Gastrocnemius medialis (tissue), 4 donors: Measurements from ENCODE around the gene CTIF. TPM values are rescaled to one million over a fixed set of nuclear protein-coding genes. Genes with fewer than 3 reads are reported as not detected.

ENCODE experiments used
- ATAC-seq, 2 donors: fragments of 150-250 bp; one replicate each; pipeline ENCODE4 v1.9.1; 2016
- DNase-seq, 2 donors: peaks; one replicate each; pipeline ENCODE4 v3.0.0-alpha.2; 2019
- H3K27ac ChIP-seq, 4 donors: fragments of 200-600 bp; sonication (generic); 1 replicate in 1 of 4; 2 replicates in 3 of 4; pipeline ENCODE4 v1.5.1; 2016 to 2018; ENCODE audit warnings: mild to moderate bottlenecking in 2 of 4, moderate library complexity in 1 of 4
- H3K27me3 ChIP-seq, 3 donors: fragments of 200-600 bp; sonication (generic) in 2 of 3; 1 replicate in 1 of 3; 2 replicates in 2 of 3; pipeline versions ENCODE4 v1.5.1 to v1.6.0; 2016 to 2019; ENCODE audit warnings: mild to moderate bottlenecking in 1 of 3, moderate library complexity in 1 of 3
- H3K36me3 ChIP-seq, 2 donors: fragments of 200-600 bp; sonication (generic) in 1 of 2; one replicate each; pipeline ENCODE4 v1.5.1; 2017 to 2018
- H3K4me1 ChIP-seq, 2 donors: fragments of 200-600 bp; sonication (generic) in 1 of 2; one replicate each; pipeline ENCODE4 v1.5.1; 2016 to 2017; ENCODE audit warnings: mild to moderate bottlenecking in 2 of 2
- H3K4me3 ChIP-seq, 4 donors: fragments of 200-600 bp; sonication (generic) in 3 of 4; 1 replicate in 1 of 4; 2 replicates in 3 of 4; pipeline ENCODE4 v1.5.1; 2016 to 2019; ENCODE audit warnings: mild to moderate bottlenecking in 2 of 4
- H3K9me3 ChIP-seq, 3 donors: fragments of 200-600 bp; sonication (generic) in 2 of 3; 1 replicate in 1 of 3; 2 replicates in 2 of 3; pipeline ENCODE4 v1.5.1; 2016 to 2019
- CTCF ChIP-seq, 5 experiments: fragments of 450-650 bp in 3 of 5; fragments of 200-600 bp in 2 of 5; sonication (generic) in 2 of 5; IDR thresholded peaks in 4 of 5; conservative IDR thresholded peaks in 1 of 5; 1 replicate in 4 of 5; 2 replicates in 1 of 5; pipeline ENCODE4 v1.5.1; 2016 to 2019; ENCODE audit warnings: antibody characterized with exemption in 5 of 5, mild to moderate bottlenecking in 3 of 5, moderate library complexity in 3 of 5
- POLR2A ChIP-seq, 2 donors: fragments of 450-650 bp; IDR thresholded peaks; one replicate each; pipeline ENCODE4 v1.6.1; 2017; ENCODE audit warnings: antibody characterized with exemption in 2 of 2, mild to moderate bottlenecking in 2 of 2, moderate library complexity in 2 of 2
- in situ Hi-C, 4 donors: fragments of 200-750 bp; cut with MboI; loops; one replicate each; pipeline versions ENCODE4 v1.15.0 to v1.8.0; 2017; ENCODE audit warnings: low sequenced_read_pairs in 4 of 4
- intact Hi-C: fragments of 100-400 bp; cut with DNase I; formaldehyde crosslinking; loops from one replicate; pipeline ENCODE4 v1.15.1; 2023; ENCODE audit warnings: low total_unique reads
- total RNA-seq, 4 donors: library from RNA; depleted of rRNA; stranded (reverse); fragments of >200 nt; gene quantifications; one replicate each; pipeline versions ENCODE4 v1.1.0 to v1.2.3, GENCODE V29; 2016

The CTIF gene
- total RNA-seq, 4 donors from 2014 or later, result 20.2 to 35.4 (median 23.1) TPM

GRCh38 chr18:48562075-48562474 lies 23.2 kb downstream of the CTIF start:
- intact Hi-C loops, result no loop called here
- H3K27me3 ChIP-seq, result no peaks in the 10 kb centered on the region
- TF ChIP-seq CTCF (IDR thresholded peaks at IDR 0.05 in 4 of 5, conservative IDR thresholded peaks at IDR 0.05 in 1 of 5) (no peak), POLR2A (IDR thresholded peaks at IDR 0.05) (no peak)
- H3K36me3 ChIP-seq, result no peaks in the 10 kb centered on the region
- peaks cover 0 to 4% (median 0%) of the 10 kb centered on the region in 3 donors for H3K9me3 ChIP-seq
- in situ Hi-C loops, result no loop called here
- H3K4me3 ChIP-seq, result no peak overlapping the region
- H3K27ac ChIP-seq, result no peak overlapping the region
- DNase-seq (no peak), ATAC-seq (no peak)
- H3K4me1 ChIP-seq, result peaks cover 16 to 24% of the 10 kb centered on the region in 2 donors

GRCh38 chr18:48563027-48563426 lies 24.2 kb downstream of the CTIF start:
- Histone ChIP-seq H3K4me1 (peaks cover 16 to 24% of the 10 kb centered on the region in 2 donors), H3K27ac (no peak overlapping the region), H3K27me3 (no peaks in the 10 kb centered on the region), H3K4me3 (no peak overlapping the region), H3K9me3 (peaks cover 0 to 4% (median 0%) of the 10 kb centered on the region in 3 donors), H3K36me3 (no peaks in the 10 kb centered on the region)
- in situ Hi-C loops, result no loop called here
- intact Hi-C loops, result no loop called here
- DNase-seq (no peak), ATAC-seq (no peak)
- TF ChIP-seq POLR2A (IDR thresholded peaks at IDR 0.05) (no peak), CTCF (IDR thresholded peaks at IDR 0.05 in 4 of 5, conservative IDR thresholded peaks at IDR 0.05 in 1 of 5) (no peak)

GRCh38 chr18:48564139-48564538 lies 25.3 kb downstream of the CTIF start:
- Histone ChIP-seq H3K27ac (no peak overlapping the region), H3K9me3 (peaks cover 0 to 4% (median 0%) of the 10 kb centered on the region in 3 donors)
- no peak for ATAC-seq

GRCh38 chr18:48565105-48565504 lies 26.3 kb downstream of the CTIF start:
- ATAC-seq (no peak), DNase-seq (no peak)
- Histone ChIP-seq H3K4me3 (no peak overlapping the region), H3K36me3 (no peaks in the 10 kb centered on the region), H3K4me1 (peaks cover 21 to 29% of the 10 kb centered on the region in 2 donors), H3K27me3 (no peaks in the 10 kb centered on the region), H3K9me3 (no peaks in the 10 kb centered on the region), H3K27ac (no peak overlapping the region)
- intact Hi-C loops (no loop called here), in situ Hi-C loops (no loop called here)
- no peak for TF ChIP-seq POLR2A (IDR thresholded peaks at IDR 0.05)
- TF ChIP-seq CTCF (IDR thresholded peaks at IDR 0.05 in 4 of 5, conservative IDR thresholded peaks at IDR 0.05 in 1 of 5), result no peak

More at GRCh38 chr18:48564139-48564538, 25.3 kb downstream of the CTIF start:
- Histone ChIP-seq H3K4me1 (peaks cover 16 to 24% of the 10 kb centered on the region in 2 donors), H3K27me3 (no peaks in the 10 kb centered on the region), H3K36me3 (no peaks in the 10 kb centered on the region), H3K4me3 (no peak overlapping the region)
- intact Hi-C loops, result no loop called here
- no peak for TF ChIP-seq CTCF (IDR thresholded peaks at IDR 0.05 in 4 of 5, conservative IDR thresholded peaks at IDR 0.05 in 1 of 5)
- TF ChIP-seq POLR2A (IDR thresholded peaks at IDR 0.05), result no peak
- DNase-seq, result no peak
- in situ Hi-C loops, result no loop called here

GRCh38 chr18:48566589-48566988 lies 27.8 kb downstream of the CTIF start:
- Histone ChIP-seq H3K4me1 (peaks cover 22 to 29% of the 10 kb centered on the region in 2 donors), H3K27me3 (no peaks in the 10 kb centered on the region), H3K27ac (no peak overlapping the region), H3K36me3 (no peaks in the 10 kb centered on the region), H3K9me3 (no peaks in the 10 kb centered on the region), H3K4me3 (no peak overlapping the region)
- in situ Hi-C loops (no loop called here), intact Hi-C loops (no loop called here)
- DNase-seq, result no peak
- no peak for ATAC-seq
- TF ChIP-seq POLR2A (IDR thresholded peaks at IDR 0.05) (no peak), CTCF (IDR thresholded peaks at IDR 0.05 in 4 of 5, conservative IDR thresholded peaks at IDR 0.05 in 1 of 5) (no peak)
